Measurements from ENCODE around the gene DPH3. TPM values are rescaled to one million over a fixed set of nuclear protein-coding genes. Genes with fewer than 3 reads are reported as not detected.

The DPH3 gene
- total RNA-seq, 1 experiment from 2014 or later, result 27.8 TPM

DNA sequence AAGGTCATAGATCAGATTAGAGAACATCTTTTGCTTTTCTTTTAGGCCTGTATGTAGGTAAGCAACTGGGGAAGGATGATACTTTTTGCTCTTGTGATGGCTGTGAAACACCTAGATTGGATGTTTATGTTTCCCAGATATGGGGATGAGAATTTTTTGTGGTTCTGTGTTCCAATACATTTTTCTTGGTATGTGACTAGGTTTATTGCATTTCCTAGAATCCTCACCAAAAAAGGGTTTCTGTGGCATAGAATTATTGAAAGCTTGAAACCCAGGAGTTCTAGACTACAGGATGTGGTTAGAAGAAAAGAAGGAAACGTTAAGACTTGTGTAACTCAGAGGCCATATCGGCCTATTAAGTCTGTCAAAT is 26.1 kb upstream of the DPH3 start:
- no peaks in the 10 kb centered on the region for H3K27me3 Mint-ChIP-seq (ENCODE audit: low read depth)
- H3K27ac Mint-ChIP-seq, result no peak overlapping the region
- ChIA-PET CTCF (interaction anchor here (0.5 to 3.4 kb wide), 31 partner anchors 9 to 628 kb away, joined by 3 to 40 read pairs (median 4); partner anchors contain the start of genes DPH3, OXNAD1 and RFTN1), POLR2A (interaction anchor here (0.9 to 1.1 kb wide), 2 partner anchors 226 to 260 kb away, joined by 3 to 4 read pairs; no protein-coding TSS in a partner anchor)
- DNase-seq (ENCODE audit: low spot score), result no peak
- no peak for ATAC-seq
- peaks cover 29% of the 10 kb centered on the region for H3K36me3 Mint-ChIP-seq
- H3K9me3 Mint-ChIP-seq, result peaks cover 10% of the 10 kb centered on the region
- no peak overlapping the region for H3K4me3 Mint-ChIP-seq
- TF ChIP-seq, protein P1, sequence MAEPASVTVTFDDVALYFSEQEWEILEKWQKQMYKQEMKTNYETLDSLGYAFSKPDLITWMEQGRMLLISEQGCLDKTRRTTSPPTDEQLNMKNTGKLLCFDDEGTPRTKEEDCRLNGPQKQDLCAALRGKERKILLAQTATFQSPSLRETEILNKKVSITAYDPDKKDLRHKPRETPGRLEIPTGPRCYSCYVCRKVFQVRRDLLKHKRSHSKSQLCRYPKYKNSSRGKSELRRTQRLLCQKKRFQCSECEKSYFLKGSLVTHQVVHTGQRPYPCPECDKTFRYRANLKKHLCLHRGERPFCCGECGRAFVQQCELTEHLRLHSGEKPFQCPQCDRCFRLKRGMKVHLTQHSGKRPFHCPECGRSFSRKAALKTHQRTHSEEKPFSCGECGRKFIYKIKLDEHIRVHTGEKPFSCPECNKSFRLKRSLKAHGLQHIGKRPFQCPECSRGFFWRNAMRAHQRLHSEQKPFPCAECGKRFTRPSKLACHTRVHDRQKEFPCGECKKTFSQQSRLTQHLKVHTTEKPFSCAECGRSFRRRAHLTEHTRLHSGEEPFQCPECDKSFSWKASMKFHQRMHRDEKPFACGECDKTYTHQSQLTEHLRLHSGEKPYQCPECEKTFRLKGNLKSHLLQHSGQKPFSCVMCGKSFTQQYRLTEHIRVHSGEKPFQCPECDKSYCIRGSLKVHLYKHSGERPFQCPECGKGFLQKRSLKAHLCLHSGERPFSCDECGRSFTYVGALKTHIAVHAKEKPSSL (CRISPR knock-in tag; conservative IDR thresholded peaks at IDR 0.05), result no peak
- TF ChIP-seq, protein P2, sequence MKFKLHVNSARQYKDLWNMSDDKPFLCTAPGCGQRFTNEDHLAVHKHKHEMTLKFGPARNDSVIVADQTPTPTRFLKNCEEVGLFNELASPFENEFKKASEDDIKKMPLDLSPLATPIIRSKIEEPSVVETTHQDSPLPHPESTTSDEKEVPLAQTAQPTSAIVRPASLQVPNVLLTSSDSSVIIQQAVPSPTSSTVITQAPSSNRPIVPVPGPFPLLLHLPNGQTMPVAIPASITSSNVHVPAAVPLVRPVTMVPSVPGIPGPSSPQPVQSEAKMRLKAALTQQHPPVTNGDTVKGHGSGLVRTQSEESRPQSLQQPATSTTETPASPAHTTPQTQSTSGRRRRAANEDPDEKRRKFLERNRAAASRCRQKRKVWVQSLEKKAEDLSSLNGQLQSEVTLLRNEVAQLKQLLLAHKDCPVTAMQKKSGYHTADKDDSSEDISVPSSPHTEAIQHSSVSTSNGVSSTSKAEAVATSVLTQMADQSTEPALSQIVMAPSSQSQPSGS (CRISPR knock-in tag; IDR thresholded peaks at IDR 0.05; ENCODE audit: borderline replicate concordance, low read depth), result no peak
- TF ChIP-seq, protein P3, sequence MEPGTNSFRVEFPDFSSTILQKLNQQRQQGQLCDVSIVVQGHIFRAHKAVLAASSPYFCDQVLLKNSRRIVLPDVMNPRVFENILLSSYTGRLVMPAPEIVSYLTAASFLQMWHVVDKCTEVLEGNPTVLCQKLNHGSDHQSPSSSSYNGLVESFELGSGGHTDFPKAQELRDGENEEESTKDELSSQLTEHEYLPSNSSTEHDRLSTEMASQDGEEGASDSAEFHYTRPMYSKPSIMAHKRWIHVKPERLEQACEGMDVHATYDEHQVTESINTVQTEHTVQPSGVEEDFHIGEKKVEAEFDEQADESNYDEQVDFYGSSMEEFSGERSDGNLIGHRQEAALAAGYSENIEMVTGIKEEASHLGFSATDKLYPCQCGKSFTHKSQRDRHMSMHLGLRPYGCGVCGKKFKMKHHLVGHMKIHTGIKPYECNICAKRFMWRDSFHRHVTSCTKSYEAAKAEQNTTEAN (CRISPR knock-in tag; IDR thresholded peaks at IDR 0.05), result no peak
- no peak for TF ChIP-seq ZNF671 (CRISPR knock-in tag; IDR thresholded peaks at IDR 0.05)
- TF ChIP-seq, protein P4, sequence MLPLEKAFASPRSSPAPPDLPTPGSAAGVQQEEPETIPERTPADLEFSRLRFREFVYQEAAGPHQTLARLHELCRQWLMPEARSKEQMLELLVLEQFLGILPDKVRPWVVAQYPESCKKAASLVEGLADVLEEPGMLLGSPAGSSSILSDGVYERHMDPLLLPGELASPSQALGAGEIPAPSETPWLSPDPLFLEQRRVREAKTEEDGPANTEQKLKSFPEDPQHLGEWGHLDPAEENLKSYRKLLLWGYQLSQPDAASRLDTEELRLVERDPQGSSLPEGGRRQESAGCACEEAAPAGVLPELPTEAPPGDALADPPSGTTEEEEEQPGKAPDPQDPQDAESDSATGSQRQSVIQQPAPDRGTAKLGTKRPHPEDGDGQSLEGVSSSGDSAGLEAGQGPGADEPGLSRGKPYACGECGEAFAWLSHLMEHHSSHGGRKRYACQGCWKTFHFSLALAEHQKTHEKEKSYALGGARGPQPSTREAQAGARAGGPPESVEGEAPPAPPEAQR (CRISPR knock-in tag; IDR thresholded peaks at IDR 0.05), result no peak
- TF ChIP-seq, protein P5, sequence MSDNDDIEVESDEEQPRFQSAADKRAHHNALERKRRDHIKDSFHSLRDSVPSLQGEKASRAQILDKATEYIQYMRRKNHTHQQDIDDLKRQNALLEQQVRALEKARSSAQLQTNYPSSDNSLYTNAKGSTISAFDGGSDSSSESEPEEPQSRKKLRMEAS (CRISPR knock-in tag; IDR thresholded peaks at IDR 0.05), result no peak
- TF ChIP-seq, protein P6, sequence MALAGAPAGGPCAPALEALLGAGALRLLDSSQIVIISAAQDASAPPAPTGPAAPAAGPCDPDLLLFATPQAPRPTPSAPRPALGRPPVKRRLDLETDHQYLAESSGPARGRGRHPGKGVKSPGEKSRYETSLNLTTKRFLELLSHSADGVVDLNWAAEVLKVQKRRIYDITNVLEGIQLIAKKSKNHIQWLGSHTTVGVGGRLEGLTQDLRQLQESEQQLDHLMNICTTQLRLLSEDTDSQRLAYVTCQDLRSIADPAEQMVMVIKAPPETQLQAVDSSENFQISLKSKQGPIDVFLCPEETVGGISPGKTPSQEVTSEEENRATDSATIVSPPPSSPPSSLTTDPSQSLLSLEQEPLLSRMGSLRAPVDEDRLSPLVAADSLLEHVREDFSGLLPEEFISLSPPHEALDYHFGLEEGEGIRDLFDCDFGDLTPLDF (CRISPR knock-in tag; IDR thresholded peaks at IDR 0.05), result no peak
- TF ChIP-seq ESRRA (CRISPR knock-in tag; IDR thresholded peaks at IDR 0.05; ENCODE audit: borderline replicate concordance), result no peak
- TF ChIP-seq CREB1 (CRISPR knock-in tag; IDR thresholded peaks at IDR 0.05), result no peak
- no peak for TF ChIP-seq ATF6 (CRISPR knock-in tag; IDR thresholded peaks at IDR 0.05)
- TF ChIP-seq, protein P7, sequence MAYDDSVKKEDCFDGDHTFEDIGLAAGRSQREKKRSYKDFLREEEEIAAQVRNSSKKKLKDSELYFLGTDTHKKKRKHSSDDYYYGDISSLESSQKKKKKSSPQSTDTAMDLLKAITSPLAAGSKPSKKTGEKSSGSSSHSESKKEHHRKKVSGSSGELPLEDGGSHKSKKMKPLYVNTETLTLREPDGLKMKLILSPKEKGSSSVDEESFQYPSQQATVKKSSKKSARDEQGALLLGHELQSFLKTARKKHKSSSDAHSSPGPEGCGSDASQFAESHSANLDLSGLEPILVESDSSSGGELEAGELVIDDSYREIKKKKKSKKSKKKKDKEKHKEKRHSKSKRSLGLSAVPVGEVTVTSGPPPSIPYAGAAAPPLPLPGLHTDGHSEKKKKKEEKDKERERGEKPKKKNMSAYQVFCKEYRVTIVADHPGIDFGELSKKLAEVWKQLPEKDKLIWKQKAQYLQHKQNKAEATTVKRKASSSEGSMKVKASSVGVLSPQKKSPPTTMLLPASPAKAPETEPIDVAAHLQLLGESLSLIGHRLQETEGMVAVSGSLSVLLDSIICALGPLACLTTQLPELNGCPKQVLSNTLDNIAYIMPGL (CRISPR knock-in tag; IDR thresholded peaks at IDR 0.05), result no peak
- TF ChIP-seq NR2C2 (CRISPR knock-in tag; IDR thresholded peaks at IDR 0.05), result no peak
- TF ChIP-seq RELA (CRISPR knock-in tag; IDR thresholded peaks at IDR 0.05; ENCODE audit: borderline replicate concordance), result no peak
- TF ChIP-seq ATF1 (CRISPR knock-in tag; IDR thresholded peaks at IDR 0.05), result no peak
- no peak for TF ChIP-seq NFYB (CRISPR knock-in tag; conservative IDR thresholded peaks at IDR 0.05; ENCODE audit: low read depth)
- no peak for TF ChIP-seq CTCF (IDR thresholded peaks at IDR 0.05)
- H3K4me1 Mint-ChIP-seq, result no peaks in the 10 kb centered on the region
